Body of pancreas (tissue), 4 donors: Measurements from ENCODE around the gene BFAR. TPM values are rescaled to one million over a fixed set of nuclear protein-coding genes. Genes with fewer than 3 reads are reported as not detected.
"Not testable (repeated sequence)": the region's sequence is repeated elsewhere in the genome, so short reads cannot be mapped to it uniquely, and the experiment has no call there.

Source experiments
- ATAC-seq: fragments of 150-250 bp; one replicate; pipeline ENCODE4 v1.9.1; 2016
- DNase-seq, 4 donors: peaks; one replicate each; pipeline ENCODE4 v3.0.0-alpha.2; 2019
- H3K27ac ChIP-seq, 4 donors: fragments of 200-600 bp; sonication (generic); 1 replicate in 3 of 4; 2 replicates in 1 of 4; pipeline versions ENCODE4 v1.5.1 to v1.6.1; 2016 to 2019; ENCODE audit warnings: mild to moderate bottlenecking in 1 of 4, mixed read lengths in 1 of 4, moderate library complexity in 1 of 4
- H3K27me3 ChIP-seq, 2 donors: fragments of 200-600 bp; sonication (generic); one replicate each; pipeline ENCODE4 v1.6.0; 2016; ENCODE audit warnings: mild to moderate bottlenecking in 1 of 2
- H3K36me3 ChIP-seq, 2 donors: fragments of 200-600 bp; sonication (generic); replicated peaks in 1 of 2; 2 replicates each; pipeline ENCODE4 v1.5.1; 2016; ENCODE audit warnings: low read depth in 2 of 2; ENCODE audit not compliant: insufficient read depth in 1 of 2
- H3K4me1 ChIP-seq: fragments of 200-600 bp; sonication (generic); one replicate; pipeline ENCODE4 v1.6.0; 2016
- H3K4me3 ChIP-seq, 2 donors: fragments of 200-600 bp; sonication (generic); 1 replicate in 1 of 2; 2 replicates in 1 of 2; pipeline ENCODE4 v1.5.1; 2016 to 2019
- H3K9me3 ChIP-seq, 3 donors: fragments of 200-600 bp; sonication (generic); 1 replicate in 2 of 3; 2 replicates in 1 of 3; pipeline ENCODE4 v1.5.1; 2016
- POLR2A ChIP-seq, 3 donors: fragments of 450-650 bp; IDR thresholded peaks; one replicate each; pipeline ENCODE4 v1.6.1; 2016; ENCODE audit warnings: antibody characterized with exemption in 3 of 3, mild to moderate bottlenecking in 2 of 3
- WGBS, 2 donors: methylation state at CpG; one replicate each; pipeline ENCODE4 v1.1.5; 2017; 5-methylcytosine and 5-hydroxymethylcytosine counted together
- intact Hi-C: fragments of 100-400 bp; cut with DNase I; formaldehyde crosslinking; loops from one replicate; pipeline ENCODE4 v1.15.1; 2023
- total RNA-seq, 2 donors: library from RNA; depleted of rRNA; stranded (reverse); fragments of >200 nt; gene quantifications; one replicate each; pipeline ENCODE4 v1.1.0, GENCODE V29; 2016
- TF ChIP-seq, protein P1 (sequence below), 7 experiments: fragments of 450-650 bp in 4 of 7; fragments of 200-600 bp in 3 of 7; sonication (generic) in 3 of 7; IDR thresholded peaks; one replicate each; pipeline ENCODE4 v1.5.1; 2016 to 2019; ENCODE audit warnings: antibody characterized with exemption in 7 of 7

The BFAR gene
- total RNA-seq, 2 donors from 2014 or later, result 38.2 to 43.6 TPM

DNA sequence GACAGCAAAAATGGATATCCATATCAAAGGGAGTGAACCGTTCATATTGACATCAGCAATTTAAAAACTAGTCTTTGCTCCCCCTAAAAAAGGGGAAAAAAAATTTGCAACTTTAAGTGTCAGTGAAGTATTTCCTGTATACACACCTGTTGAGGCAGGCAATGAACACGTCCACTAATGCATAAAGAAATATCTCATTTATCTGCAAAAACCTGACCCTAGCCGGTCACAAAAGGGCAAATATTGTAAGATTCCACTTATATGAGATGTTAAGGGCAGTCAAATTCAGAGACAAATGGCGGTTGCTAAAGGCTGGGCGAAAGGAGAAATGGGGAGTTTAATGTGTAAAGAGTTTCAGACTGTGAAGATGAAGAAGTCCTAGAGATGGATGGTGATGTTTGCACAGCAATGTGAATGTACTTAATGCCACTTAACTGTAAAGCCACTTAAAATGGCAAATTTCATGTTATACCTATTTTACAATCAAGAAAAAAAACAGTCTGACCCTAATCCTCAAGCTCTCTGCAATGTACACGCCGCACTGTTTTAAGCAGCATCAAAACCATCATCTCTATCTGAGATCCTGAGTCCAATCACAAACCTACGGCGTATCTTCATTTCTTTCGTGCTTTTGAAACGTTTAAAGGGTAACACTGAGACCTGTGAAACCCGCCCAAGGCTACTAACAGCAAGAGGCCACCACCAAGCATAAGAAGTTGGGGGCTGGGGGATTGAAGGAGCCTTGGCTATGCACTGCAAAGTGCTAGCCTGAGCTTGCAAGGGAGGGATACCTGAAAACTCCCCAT, 3.7 kb upstream of the BFAR start:
- peak overlapping the region in 1 of 2 donors; percentile 71 for H3K4me3 ChIP-seq
- ATAC-seq, result no peak
- peak overlapping the region; percentile 4 to 88 (median 80) for H3K27ac ChIP-seq
- WGBS, 2 donors, result 49 to 56% methylated on average over 11 to 12 of the region's 12 CpGs
- TF ChIP-seq, protein P1, sequence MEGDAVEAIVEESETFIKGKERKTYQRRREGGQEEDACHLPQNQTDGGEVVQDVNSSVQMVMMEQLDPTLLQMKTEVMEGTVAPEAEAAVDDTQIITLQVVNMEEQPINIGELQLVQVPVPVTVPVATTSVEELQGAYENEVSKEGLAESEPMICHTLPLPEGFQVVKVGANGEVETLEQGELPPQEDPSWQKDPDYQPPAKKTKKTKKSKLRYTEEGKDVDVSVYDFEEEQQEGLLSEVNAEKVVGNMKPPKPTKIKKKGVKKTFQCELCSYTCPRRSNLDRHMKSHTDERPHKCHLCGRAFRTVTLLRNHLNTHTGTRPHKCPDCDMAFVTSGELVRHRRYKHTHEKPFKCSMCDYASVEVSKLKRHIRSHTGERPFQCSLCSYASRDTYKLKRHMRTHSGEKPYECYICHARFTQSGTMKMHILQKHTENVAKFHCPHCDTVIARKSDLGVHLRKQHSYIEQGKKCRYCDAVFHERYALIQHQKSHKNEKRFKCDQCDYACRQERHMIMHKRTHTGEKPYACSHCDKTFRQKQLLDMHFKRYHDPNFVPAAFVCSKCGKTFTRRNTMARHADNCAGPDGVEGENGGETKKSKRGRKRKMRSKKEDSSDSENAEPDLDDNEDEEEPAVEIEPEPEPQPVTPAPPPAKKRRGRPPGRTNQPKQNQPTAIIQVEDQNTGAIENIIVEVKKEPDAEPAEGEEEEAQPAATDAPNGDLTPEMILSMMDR (IDR thresholded peaks at IDR 0.05), result no peak
- no peak for TF ChIP-seq POLR2A (IDR thresholded peaks at IDR 0.05)
- peaks cover 24% of the 10 kb centered on the region for H3K4me1 ChIP-seq
- H3K27me3 ChIP-seq, result no peaks in the 10 kb centered on the region
- H3K9me3 ChIP-seq, result no peaks in the 10 kb centered on the region
- intact Hi-C loops, result no loop called here
- H3K36me3 ChIP-seq, result no peaks in the 10 kb centered on the region
- DNase-seq, result no peak

DNA sequence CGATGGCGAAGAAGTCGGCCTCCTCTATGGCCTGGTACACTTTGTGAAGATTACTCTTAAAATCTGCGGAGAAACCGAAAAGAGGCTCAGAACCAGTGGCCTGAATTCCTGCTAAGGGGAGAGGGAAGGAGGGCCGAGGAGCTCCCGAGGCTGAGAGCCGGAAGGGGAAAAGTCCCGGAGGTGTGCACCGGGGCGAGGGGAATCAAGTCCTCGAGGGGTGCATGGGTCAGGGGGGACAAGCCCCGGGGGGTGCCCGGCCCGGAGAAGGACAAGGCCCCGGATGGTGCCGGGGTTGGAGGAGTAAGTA, 3.2 kb upstream of the BFAR start:
- DNase-seq, result peak in 1 of 4 donors; percentile 3
- TF ChIP-seq POLR2A (IDR thresholded peaks at IDR 0.05), result no peak
- TF ChIP-seq, protein P1 (IDR thresholded peaks at IDR 0.05), result no peak
- H3K36me3 ChIP-seq, result no peaks in the 10 kb centered on the region
- peak overlapping the region; percentile 71 for H3K4me3 ChIP-seq
- ATAC-seq, result no peak
- H3K4me1 ChIP-seq, result peaks cover 30% of the 10 kb centered on the region
- H3K27ac ChIP-seq, result peak overlapping the region; percentile 74 to 88 (median 80)
- H3K9me3 ChIP-seq, result no peaks in the 10 kb centered on the region
- intact Hi-C loops, result no loop called here
- 0 to 2% methylated on average over 17 of the region's 17 CpGs for WGBS, 2 donors
- H3K27me3 ChIP-seq, result no peaks in the 10 kb centered on the region

DNA sequence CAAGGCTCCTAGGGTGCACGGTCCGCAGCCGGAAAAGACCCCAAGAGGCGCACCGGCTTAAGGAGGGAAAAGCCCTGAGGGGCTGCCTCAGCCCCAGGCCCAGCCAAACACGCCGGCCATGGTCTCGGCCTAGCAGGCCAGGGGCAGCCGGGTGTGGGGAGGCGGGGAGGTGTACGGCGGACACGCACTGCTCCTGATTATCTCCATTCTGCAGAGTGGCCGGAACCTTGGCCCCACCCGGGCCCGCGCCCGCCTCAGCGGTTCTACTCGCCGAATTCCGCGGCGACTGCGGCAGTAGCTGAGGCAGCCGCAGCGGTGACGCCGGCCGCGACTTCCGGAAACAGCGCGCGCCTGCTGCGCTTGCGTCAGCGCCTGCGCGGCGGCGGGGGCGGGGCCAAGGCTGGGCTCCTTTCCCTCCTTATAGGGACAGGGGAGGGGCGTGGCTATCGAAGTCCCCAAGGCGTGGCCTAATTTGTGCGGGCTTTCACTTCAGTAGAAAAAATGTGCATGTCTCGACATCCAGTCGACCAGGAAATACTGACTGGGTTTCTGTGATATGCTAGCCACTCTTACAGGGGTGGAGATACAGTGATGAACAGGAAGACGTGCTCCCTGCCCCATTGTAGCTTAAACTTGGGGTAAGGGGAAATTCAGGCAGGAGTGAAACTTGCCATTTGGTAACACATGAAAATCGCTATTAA, 2.7 kb upstream of the BFAR start, which contains the start of gene PARN:
Gene PARN (minus strand): TSS at position 342 of the 701 bp plus-strand sequence. CDS start 135 bp downstream, at position 207.
- Histone ChIP-seq H3K9me3 (no peaks in the 10 kb centered on the region), H3K4me3 (peak within 1 kb of the TSS; percentile 71), H3K27me3 (no peaks in the 10 kb centered on the region), H3K36me3 (no peaks in the 10 kb centered on the region), H3K4me1 (peaks cover 35% of the 10 kb centered on the region), H3K27ac (peak within 1 kb of the TSS; percentile 75 to 88 (median 83))
- intact Hi-C loops, result no loop called here
- WGBS, 2 donors, result 1% methylated on average over 14 to 51 of the region's 51 CpGs
- DNase-seq, result peak; percentile 98 to 99 (median 99)
- TF ChIP-seq, protein P1 (IDR thresholded peaks at IDR 0.05), result peak in 1 of 7 experiments; percentile 9
- TF ChIP-seq POLR2A (IDR thresholded peaks at IDR 0.05), result peak; percentile 93 to 96 (median 96)
- peak; percentile 83 for ATAC-seq

DNA sequence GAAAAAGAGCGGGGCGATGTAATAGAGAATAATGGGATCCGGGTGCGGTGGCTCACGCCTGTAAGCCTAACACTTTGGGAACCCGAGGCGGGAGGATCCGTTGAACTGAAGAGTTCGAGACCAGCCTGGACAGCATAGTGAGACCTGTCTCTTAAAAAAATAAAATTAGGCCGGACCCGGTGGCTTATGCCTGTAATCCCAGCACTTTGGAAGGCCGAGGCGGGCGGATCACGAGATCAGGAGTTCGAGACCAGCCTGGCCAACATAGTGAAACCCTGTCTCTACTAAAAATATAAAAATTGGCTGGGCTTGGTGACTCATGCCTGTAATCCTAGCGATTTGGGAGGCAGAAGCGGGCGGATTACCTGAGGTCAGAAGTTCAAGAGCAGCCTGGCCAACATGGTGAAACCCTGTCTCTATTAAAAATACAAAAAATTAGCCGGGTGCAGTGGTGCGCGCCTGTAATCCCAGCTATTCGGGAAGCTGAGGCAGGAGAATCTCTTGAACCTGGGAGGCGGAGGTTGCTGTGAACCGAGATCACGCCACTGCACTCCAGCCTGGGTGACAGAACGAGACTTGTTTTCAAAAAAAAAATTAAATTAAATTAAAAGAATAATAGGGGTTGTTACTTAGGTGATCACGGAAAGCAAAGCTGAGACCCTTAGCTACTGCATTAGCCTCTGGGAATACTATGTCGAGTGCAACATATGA, 2.0 kb upstream of the BFAR start:
- ATAC-seq, H3K4me3 ChIP-seq, H3K27me3 ChIP-seq, H3K9me3 ChIP-seq, H3K36me3 ChIP-seq, intact Hi-C loops: not testable (repeated sequence)
- 77 to 83% methylated on average over 29 of the region's 29 CpGs for WGBS, 2 donors
- peak overlapping the region; percentile 75 to 88 (median 83) for H3K27ac ChIP-seq
- DNase-seq, result peak in 1 of 4 donors; percentile 28
- peaks cover 42% of the 10 kb centered on the region for H3K4me1 ChIP-seq

DNA sequence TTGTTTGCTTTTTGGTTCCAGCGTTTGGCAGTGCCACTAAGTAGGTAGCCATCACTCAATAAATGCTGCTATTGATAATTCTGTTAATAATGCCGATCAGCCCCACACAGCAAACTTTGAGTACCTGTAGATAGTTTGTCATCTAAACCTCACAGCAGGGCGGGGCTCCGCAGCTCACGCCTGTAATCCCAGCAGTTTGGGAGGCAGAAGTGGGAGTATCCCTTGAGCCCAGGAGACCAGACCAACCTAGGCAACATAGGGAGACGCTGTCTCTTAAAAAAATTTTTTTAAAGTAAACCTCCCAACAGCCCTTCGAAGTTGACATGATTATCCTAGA, 1.6 kb downstream of the BFAR start:
- ATAC-seq (no peak), DNase-seq (no peak)
- Histone ChIP-seq H3K4me3 (no peak overlapping the region), H3K36me3 (no peaks in the 10 kb centered on the region), H3K27me3 (no peaks in the 10 kb centered on the region), H3K27ac (peak overlapping the region in 3 of 4 donors; percentile 87 to 91 (median 88)), H3K9me3 (no peaks in the 10 kb centered on the region), H3K4me1 (peaks cover 50% of the 10 kb centered on the region)
- intact Hi-C loops, result no loop called here
- TF ChIP-seq, protein P1 (IDR thresholded peaks at IDR 0.05), result no peak
- no peak for TF ChIP-seq POLR2A (IDR thresholded peaks at IDR 0.05)
- 60 to 65% methylated on average over 7 of the region's 7 CpGs for WGBS, 2 donors
